ENCODE results near the gene SLC26A1. TPM values are rescaled to one million over a fixed set of nuclear protein-coding genes. Genes with fewer than 3 reads are reported as not detected.

Gene SLC26A1
- total and polyA plus RNA-seq, 2 donors (not counting 3 experiments of a cell fraction or from before 2014, with no cell fraction given) = 0.10 TPM; not detected in 1

GRCh38 chr4:1000686-1001260, 7.6 kb upstream of the SLC26A1 start:
- H3K4me3 ChIP-seq (replicated peaks in 1 of 3; ENCODE audit: insufficient read depth in 1 of 3, low read depth in 1 of 3, low read length in 3 of 3) = no peak overlapping the region
- H3K9me1 ChIP-seq (replicated peaks; ENCODE audit: control insufficient read depth, extremely low read depth, insufficient read depth, low read length) = no peaks in the 10 kb centered on the region
- TF ChIP-seq POLR2A (IDR thresholded peaks at IDR 0.05; ENCODE audit: low read depth, low read length) (no peak), EZH2 (IDR thresholded peaks at IDR 0.05; ENCODE audit: borderline replicate concordance, low read depth, low read length, severe bottlenecking) (no peak), MYC (IDR thresholded peaks at IDR 0.05; ENCODE audit: low read depth, low read length) (no peak), FOS (IDR thresholded peaks at IDR 0.05; ENCODE audit: borderline replicate concordance, insufficient read depth, low read length) (no peak), CTCF (IDR thresholded peaks at IDR 0.05; ENCODE audit: extremely low read depth in 1 of 2, insufficient read depth in 1 of 2, low read depth in 1 of 2, low read length in 2 of 2) (no peak), POLR2AphosphoS5 (IDR thresholded peaks at IDR 0.05; ENCODE audit: insufficient read depth, low read depth, low read length) (no peak), GATA2 (IDR thresholded peaks at IDR 0.05; ENCODE audit: insufficient read depth, insufficient read length, low read depth, low read length) (no peak), JUN (IDR thresholded peaks at IDR 0.05; ENCODE audit: borderline replicate concordance, insufficient read depth, insufficient read length, low read depth) (no peak), MAX (IDR thresholded peaks at IDR 0.05; ENCODE audit: insufficient read depth, insufficient read length) (no peak)
- FAIRE-seq (no peak), DNase-seq (ENCODE audit: low read depth, low spot score) (no peak)
- no peaks in the 10 kb centered on the region for H3K79me2 ChIP-seq (ENCODE audit: control insufficient read depth, insufficient read depth, low read length)
- intact Hi-C loops (cut with micrococcal nuclease) = no loop called here
- ChIA-PET CTCF (no interaction called here), POLR2A (no interaction called here)
- dilution Hi-C loops (cut with MboI; ENCODE audit: extremely low pct_ligation_motif_present, low sequenced_read_pairs) = no loop called here
- no peak overlapping the region for H2AFZ ChIP-seq (ENCODE audit: low read depth, low read length)
- no peak overlapping the region for H3K4me2 ChIP-seq (ENCODE audit: insufficient read depth, low read length)
- H3K9ac ChIP-seq (replicated peaks; ENCODE audit: extremely low read depth, insufficient read depth, low read length) = no peak overlapping the region
- H3K36me3 ChIP-seq (ENCODE audit: control insufficient read depth in 2 of 2, extremely low read depth in 1 of 2, insufficient read depth in 2 of 2, low read length in 2 of 2) = no peaks in the 10 kb centered on the region
- peaks cover 36 to 47% of the 10 kb centered on the region in 2 experiments for H3K27me3 ChIP-seq (ENCODE audit: control insufficient read depth in 2 of 2, insufficient read depth in 2 of 2, low read length in 2 of 2)
- no peaks in the 10 kb centered on the region for H3K9me3 ChIP-seq (replicated peaks; ENCODE audit: control insufficient read depth, insufficient read depth, low read length)
- H3K27ac ChIP-seq (ENCODE audit: insufficient read depth, low read depth, low read length) = no peak overlapping the region
- no peaks in the 10 kb centered on the region for H3K4me1 ChIP-seq (ENCODE audit: control insufficient read depth, extremely low read depth, insufficient read depth, low read length)
- no peaks in the 10 kb centered on the region for H4K20me1 ChIP-seq (replicated peaks; ENCODE audit: control insufficient read depth, extremely low read depth, insufficient read depth, low read length)
- BruUV-seq (replicated peaks) = no TSS peak

Measured in endothelial cell of umbilical vein (primary cell).